ENCODE results near the gene HECTD3.

The HECTD3 gene

DNA sequence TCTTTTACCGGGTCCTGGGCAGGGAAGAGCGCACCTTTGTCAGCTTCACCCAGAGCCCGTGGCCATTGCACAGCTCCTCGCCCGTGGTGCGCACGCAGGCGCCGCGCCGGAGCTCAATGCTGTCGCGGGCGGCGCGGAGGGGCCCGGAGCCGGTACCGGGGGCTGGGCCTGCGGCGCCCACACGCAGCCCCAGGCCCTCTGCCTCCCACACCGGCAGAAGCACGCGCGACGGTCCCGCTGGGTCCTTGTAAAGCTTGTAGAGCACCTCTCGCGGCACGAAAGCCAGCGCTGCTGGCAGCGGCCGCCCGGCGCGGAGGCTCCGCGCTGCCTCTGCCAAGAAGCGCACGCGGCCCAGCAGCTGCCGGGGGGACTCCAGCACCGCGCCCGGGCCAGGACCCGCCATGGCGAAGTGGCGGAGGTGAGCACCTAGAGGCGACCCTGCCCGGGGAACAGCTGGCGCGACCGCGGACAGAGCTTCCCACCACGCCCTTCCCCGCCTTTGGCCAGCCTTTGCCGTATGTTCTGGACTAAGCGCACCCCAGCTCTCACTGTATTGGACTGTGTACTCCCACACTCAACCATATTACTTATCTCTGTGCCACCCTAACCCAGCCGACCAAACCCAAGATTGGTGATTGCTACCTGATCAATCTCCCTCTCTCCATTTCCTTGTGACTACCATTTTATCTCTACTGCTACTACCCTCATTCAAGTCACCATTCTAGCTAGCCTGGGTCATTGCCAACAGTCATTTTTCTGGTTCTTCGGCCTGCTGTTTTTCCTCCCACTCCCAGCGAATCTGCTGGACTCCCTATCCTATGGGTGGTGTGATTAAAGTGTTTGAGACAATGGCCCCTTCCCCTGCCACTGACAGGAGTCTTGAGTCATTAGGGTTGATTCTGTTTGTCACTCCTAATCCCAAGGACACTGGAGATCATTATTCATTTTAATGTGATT lies at the start of gene HECTD3:
TSS of gene HECTD3 (minus strand) at position 470 of the 957 bp plus-strand sequence. CDS start at position 403, 67 bp downstream.
- peak; percentile 89 for DNase-seq

DNA sequence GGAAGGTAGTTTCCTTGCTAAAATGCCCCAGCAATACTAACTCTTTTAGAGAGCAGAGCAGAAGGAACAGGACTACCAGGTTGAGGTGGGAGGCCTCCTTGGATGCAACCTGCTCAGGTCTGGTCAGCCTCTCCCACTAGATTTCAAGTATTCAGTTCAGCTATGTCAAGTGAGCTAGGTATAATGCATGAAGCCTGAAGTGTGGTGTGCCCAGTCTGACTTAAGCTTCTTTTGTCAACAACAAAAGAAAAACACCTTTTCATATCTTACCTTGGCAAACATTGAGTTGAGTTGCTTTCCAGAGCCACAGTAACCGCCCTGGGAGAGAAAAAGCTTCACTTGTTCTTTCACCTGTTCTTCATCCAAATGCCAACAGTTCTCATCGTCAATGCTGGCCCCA lies 48.7 kb upstream of the HECTD3 start:
- DNase-seq, result no peak

DNA sequence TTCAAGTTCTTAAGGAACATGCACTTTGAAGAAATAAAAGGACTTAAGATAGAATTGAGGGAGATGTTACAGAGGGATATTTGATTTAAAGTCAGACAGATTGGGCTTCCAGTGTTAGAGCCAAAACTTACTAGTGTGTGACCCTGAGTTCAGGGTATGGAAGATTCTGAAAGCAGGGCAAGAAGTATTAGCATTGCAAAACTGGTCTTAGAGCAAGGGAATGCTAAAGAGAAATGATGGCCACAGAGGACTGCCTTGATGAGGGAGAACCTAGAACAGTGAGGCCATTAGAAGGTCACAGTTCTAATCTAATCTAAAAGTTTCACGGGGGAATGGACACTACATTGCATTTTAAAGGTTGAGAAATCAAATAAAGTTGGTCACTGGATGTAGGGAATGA lies 46.4 kb upstream of the HECTD3 start:
- no peak for DNase-seq

DNA sequence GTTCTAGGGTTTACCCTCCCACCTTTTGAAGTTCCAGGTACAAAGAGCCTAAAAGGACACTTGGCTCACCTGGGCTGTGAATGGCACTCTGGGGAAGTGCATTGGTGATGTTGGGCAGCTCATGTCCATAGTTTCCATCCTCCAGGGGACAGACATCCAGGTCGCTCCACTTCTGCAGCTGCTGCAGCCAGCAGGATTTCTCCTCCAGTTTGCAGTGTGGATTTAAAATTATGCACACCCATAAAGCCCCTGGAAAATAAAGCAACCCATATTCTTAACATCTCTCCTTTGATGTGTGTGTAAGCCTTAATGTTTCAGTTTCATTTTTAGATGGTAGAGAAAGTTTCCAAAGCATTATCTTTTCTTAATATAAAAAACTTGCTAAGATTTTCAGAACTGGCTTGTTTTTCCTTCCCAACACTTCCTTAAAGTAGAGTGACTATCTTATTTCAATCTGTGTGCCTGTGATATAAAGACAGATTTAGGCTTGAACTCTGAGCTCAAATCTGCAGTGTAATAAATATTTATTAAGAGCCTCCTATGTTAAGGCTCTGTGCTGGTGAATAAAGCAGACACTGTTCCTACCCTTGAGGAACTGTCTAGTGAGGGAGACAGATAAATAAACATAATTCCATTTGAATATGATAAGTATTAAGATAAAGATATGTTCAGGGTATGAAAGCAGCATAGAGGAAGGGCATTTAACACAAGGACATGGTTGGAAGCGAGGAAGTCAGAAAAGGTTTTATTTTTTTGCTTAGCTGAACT lies 40.1 kb upstream of the HECTD3 start:
- no peak for DNase-seq

DNA sequence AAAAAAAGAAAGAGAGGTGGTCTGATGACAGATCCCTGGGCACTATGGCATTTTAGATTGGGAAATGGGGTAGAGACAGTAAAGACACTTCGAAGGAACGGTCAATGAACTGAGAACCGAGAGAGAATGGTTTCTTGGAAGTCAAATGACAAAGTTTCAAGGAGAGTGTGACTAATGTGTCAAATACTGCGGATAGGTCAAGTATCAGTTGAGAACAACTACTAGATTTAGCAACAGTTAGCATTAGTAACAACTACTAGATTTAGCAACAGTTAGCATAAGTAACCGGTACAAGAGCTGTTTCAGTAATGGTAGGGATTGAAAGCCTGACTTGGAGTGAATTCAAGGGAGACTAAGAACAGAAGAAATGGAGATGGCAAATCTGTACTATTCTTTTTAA lies 35.9 kb upstream of the HECTD3 start:
- no peak for DNase-seq

DNA sequence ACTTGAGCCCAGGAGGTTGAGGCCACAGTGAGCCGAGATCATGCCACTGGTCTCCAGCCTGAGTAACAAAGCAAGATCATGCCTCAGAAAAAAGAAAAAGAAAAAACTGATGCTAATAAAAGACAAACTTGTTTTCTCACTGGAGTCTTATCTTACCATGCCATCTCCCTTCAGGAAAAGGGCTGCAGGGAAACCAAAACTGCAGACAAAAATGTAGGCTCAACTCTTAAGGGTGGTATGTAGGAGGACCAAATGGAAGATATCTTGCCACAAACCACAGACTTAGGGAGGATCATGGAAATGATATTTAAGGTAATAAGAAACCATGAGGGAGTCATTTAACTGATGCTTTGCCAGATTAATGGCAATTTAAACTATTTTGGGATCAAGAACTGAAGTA lies 33.8 kb upstream of the HECTD3 start:
- no peak for DNase-seq

DNA sequence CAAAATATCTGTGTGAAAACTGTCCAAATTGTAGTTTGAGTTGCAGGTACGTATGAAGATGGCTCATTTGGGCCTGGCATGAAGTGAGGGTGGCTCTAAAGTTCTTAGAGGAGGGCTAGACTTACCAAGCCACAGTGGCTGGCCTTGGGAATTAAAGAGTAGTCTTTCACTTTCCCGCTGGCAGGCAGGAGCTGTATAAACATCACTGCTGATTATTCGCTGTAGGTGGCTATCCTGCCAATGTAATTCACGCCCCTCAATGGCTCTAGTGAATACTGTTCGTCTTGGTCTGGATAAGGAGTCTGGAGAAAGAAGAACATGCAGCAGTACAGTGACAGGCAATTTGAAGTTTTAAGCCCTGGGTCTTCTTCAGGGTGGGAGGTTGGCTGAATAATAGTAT lies 32.0 kb upstream of the HECTD3 start:
- no peak for DNase-seq

DNA sequence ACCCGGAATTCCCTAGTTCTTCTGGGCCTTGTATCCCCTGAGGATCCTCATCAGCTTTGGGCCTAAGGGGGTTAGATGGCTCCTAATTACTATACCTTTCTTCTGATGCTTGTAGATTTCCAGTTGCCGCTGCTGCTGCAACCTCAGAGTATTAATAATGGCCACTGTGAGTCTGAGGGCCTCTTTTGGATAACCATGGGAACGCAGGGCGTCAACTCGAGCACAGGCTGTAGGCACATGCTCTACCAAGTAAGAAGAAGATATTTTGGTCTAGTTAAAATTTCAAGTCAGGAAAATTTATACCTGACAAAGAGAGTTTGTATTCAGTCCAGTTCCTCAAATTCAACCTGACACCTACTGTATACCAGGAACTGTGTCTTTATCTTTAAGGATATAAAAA lies 29.2 kb upstream of the HECTD3 start:
- DNase-seq, result no peak

DNA sequence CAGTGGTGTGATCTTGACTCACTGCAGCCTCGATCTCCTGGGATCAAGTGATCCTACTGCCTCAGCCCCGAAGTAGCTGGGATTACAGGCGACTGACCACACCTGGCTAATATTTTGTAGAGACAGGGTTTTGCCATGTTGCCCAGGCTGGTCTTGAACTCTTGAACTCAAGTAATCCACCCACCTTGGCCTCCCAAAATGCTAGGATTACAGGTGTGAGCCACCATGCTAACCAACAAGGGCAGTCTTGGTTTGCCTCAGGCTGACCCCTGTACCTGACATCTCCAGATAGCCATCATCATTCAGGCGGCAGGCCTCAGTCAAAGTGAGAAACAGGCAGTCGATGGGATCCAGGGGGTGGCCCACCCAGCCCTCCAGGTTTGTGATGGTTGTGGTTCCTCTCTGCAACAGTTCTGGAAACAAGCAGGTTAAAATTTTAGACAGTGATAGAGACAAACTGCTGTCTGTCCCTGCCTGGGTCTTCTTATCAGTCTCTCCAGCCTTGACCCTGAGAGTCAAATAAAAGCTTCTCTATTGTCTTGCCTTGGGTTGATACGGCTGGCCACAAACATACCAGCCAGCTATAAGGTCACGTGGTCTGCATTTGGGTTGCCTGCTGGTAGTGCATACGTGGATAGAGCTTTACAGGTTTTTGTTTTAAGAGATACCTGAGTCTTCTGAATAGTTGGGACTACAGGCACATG lies 27.7 kb upstream of the HECTD3 start:
- DNase-seq, result no peak

DNA sequence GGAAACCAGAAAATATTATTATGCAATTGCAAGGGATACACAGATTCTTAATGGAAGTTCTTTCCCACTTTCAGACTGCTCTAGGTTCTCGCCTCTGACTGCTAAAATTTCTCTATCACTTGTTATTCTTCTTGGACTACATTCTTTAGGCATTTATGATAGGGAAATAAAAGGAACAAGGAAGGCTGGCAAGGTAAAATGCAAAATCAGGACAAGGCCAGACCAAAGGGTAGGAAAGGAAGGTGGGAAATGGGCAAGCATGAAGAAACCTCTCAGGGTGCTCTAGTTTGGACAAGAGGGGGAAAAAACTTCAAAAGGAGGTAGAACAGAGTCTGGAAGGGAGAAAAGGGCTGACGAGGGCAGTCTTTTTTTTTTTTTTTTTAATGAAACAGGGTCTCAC lies 27.1 kb upstream of the HECTD3 start:
- DNase-seq, result no peak

DNA sequence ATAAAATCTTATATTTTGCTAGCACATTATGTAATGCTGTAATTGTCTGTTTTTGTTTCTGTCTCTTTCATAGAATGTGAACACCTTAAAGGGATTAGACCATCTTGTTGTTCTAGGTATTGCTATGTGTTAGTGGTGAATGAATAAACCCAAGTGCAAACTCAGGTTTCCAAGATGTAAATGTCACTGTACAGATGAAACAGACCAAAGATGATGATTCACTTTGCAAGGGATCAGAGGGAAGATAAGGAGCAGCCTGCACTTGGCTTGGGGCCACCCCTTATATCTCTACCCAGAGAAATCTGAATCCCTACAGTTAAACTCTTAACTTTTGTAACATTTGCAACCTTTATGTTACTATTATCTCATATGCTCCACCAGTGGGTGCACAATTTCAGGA lies 26.3 kb upstream of the HECTD3 start:
- no peak for DNase-seq

DNA sequence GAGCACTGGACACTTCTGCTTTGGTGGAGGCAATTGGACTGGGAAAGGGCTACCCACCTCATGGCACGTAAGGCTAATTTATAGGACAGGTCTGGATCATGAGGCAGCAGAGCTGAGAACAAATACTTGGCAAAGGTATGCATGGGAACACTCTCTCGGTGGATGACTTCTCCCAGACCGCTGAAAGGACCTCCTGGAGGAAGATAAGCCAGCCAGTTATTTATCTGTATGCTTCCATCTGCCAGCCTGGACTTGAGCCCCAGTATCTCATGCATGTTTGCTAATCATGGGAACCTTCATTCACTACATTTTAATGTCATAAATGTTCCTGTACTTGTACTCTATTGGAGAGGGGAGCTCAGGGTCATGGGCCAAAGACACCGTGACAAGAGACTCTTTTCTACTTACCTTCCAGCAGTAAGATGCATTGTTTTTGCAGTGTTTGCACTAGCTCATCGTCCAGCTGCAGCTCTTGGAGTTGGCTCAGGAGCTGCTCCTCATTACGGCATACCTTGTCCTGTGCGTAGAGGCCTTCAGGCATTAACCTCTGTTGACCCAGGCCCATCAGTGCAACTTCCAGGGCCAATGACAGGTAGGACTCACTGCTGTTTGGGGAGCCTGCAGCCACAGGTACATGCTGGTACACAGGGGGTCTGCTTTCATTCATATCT lies 24.6 kb upstream of the HECTD3 start:
- DNase-seq, result no peak

DNA sequence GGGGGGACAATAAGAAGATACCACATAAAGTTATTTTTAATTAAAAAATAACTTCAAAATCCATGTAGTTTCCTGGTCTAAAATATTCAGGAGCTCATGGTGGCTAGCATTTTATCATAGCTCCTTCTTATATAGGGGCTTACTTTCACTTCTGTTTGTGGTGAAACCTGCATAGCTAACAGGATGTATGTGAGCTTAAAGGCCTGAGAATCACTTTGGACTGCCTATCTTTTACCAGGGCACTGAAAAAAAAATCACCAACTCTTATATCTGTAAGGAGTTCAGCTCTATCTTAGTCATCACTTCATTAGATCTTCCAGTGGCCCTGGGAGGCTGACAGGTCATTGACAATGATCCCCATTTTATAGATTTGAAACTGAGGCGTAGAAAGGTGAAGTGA lies 22.2 kb upstream of the HECTD3 start:
- DNase-seq, result no peak

DNA sequence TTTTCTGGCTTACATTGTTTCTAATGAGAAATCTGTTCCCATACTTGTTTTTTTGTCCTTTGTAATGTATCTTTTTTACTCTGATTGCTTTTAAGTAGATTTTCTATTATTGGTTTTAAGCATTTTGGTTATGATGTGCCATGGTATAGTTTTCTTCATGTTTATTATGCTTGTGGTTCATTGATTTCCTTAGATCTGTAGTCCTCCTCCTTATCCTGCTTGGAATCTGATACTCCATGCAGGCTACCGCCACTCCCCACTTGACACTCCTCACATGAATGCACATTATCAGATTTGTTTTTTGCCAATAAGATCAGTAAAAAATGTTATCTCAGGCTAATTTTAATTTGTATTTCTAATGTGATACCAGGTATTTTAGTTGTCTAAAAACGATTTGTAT lies 21.7 kb upstream of the HECTD3 start:
- no peak for DNase-seq

DNA sequence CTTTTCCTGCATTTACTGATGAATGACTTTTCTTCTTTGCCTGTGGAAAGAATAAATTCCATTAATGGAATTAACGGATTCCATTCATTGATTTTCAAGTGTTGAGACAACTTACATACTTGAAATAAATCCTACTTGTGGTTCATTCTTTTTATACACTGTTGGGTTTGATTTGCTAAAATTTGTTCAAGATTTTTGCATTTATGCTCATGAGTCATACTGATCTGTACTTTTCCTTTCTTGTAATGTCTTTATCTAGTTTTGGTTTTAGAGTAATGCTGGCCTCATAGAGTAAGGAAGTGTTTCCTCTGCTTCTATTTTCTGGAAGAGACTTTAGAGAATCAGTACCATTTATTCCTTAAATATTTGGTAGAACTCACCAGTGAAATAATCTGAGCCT lies 15.3 kb upstream of the HECTD3 start:
- no peak for DNase-seq

DNA sequence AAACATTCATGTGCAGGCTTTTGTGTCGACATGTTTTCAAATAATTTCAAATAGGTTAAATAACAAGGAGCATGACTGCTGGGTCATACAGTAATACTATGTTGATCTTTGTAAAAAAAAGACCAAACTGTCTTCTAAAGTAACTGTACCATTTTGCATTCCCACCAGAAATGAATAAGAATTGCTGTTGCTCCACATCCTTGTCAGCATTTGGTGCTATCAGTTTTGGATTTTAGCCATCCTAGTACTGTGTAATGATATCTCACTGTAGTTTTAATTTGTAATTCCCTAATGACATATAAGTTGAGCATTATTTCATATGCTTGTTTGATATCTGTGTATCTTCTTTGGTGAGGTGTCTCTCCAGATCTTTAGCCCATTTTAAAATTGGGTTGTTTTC lies 12.5 kb upstream of the HECTD3 start:
- no peak for DNase-seq

DNA sequence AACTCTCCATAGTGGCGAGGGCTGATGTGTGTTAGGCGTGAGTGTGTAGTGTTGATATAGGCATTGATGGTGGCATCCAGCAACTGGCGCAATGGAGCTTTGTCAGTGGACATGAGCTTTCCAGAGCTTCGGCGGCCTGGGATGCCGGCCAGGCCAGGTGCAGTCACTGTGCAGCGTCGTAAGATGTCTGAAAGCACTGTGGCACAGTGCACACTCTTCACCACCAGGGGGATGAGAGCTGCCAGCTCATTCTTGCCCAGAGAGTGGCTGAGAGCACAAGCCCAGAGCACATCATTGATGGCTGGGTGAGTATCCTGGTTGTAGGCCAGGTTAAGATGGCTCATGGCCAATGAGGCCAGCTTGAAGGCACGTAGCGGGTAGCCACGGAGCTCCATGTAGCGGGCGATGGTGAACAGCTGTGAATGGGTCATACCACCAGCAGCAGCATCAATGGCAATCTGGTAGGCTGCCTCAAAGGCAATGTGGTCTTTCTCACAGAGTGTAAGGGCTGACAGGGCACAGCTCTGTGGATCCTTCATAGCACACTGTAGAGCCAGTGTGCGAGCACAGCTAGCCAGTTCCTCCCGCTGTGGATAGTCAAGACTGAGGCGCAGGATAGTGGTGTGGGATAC lies 7.6 kb upstream of the HECTD3 start:
- no peak for DNase-seq

DNA sequence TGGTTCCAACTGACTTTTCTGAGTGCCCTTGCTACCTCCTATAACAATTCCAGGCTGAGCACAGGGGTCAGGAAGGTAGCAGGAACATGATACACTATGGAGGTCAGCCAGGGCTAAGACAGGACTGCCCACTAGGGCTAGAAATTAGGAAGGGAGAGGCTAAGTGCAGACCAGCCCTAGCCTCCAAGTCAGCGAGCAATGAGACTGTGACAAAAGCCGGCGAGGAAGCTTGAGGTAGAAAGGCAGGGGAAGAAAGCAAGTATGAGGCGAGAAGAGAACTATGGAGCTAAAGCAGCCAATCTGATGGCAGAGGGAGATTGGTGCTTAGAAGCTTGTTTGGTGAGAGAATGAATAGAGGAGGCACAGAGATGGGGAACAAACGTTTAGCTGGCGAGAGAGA lies 5.6 kb upstream of the HECTD3 start:
- DNase-seq, result no peak

DNA sequence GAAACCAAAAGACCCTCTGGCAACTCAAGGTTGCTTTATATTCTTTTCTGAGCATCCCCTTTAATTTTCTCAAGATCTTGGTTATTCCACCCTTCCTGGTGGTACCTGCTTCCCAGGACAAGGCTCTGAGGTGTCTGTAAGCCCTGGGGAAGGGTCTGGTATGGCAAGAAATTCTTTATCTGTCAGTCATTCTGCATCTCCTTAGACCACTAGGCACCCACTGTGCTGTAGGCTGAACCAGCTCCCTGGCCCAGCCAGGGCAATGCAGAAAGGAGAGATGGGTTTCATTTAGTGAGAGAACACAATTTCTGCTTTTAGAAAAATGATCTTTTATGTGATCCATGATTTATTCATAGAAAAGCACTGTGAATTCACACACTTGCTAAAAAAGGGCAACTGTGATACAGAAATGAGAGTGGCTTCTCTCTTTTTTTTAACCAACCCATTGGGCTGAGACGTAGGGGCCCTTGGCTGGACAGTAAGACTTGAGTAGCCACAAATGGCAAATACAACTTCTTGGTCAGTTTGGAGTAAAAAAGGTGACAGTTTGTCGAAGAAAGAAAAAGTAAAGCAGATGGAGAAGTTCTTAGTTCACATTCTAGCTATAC lies 5.1 kb upstream of the HECTD3 start:
- no peak for DNase-seq

DNA sequence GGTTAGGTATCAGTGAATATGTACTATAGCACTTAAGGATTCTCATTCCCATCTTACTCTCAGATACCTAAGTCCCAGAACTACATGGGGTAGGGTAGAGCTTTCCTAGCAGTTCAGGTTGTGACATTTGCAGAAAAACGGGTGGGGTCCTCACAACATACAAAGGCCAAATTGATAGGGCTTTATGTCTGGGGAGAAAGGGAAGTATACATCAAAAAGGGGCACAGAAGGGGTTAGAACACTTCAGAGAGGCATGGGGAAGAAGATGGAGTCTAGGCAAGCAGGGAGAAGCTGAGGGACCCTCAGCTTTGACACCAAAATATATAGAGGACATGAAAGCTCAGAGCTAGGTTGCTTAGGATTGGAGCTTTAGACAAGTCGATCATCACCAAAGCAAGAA lies 4.6 kb upstream of the HECTD3 start:
- DNase-seq, result no peak

DNA sequence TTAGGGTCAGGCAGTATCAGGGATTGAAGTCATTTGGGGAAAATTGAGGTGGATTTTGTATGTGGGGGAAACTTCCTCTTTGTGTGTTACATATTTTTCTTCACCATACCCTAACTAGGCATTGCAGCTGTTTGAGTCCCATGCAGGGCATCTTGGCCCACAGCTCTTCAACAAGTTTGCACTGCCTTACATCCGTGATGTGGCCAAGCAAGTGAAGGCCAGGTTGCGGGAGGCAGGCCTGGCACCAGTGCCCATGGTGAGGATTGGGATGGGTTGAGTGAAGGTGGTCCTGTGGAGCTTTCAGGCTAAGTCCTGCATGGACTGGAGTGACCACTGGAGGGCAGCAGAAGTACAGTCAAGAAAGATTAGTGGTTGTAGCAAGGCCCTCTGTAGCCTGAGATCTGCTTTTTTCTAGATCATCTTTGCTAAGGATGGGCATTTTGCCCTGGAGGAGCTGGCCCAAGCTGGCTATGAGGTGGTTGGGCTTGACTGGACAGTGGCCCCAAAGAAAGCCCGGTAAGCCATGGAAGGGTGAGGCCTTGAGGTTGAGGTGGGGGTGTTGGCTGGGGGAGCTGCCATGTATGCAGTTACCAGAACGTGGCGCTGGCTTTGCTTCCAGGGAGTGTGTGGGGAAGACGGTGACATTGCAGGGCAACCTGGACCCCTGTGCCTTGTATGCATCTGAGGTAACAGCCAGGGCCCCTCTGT lies 3.4 kb upstream of the HECTD3 start:
- DNase-seq, result peak; percentile 87

All from femur (tissue), 1 donor.